Stimulated activated CD4-positive, alpha-beta T cell treated with anti-CD3 and anti-CD28 coated beads, Interleukin-4, amount 100 ng/mL, for 4 hours (primary cell): ENCODE results near the gene RUNX2.

ENCODE experiments used
- DNase-seq, 2 experiments: peaks; one replicate each; pipeline ENCODE4 v3.0.0-alpha.2; 2020

The RUNX2 gene

GRCh38 chr6:45563041-45563440 is 234.9 kb downstream of the RUNX2 start:
- no peak for DNase-seq

GRCh38 chr6:45563844-45564243 is 235.7 kb downstream of the RUNX2 start:
- no peak for DNase-seq

- no peak for DNase-seq
Measured at GRCh38 chr6:45566882-45567281, 238.8 kb downstream of the RUNX2 start.

- DNase-seq, result no peak
Measured at GRCh38 chr6:45567879-45568278, 239.7 kb downstream of the RUNX2 start.

GRCh38 chr6:45568626-45569025 is 240.5 kb downstream of the RUNX2 start:
- DNase-seq, result no peak

- DNase-seq, result no peak
Measured at GRCh38 chr6:45569210-45569945, 241.2 kb downstream of the RUNX2 start.

- no peak for DNase-seq
Measured at GRCh38 chr6:45571159-45571558, 243.0 kb downstream of the RUNX2 start.

- DNase-seq, result no peak
Measured at GRCh38 chr6:45572833-45573232, 244.7 kb downstream of the RUNX2 start.

GRCh38 chr6:45574014-45574461 is 245.9 kb downstream of the RUNX2 start:
- no peak for DNase-seq

- DNase-seq, result no peak
Measured at GRCh38 chr6:45574885-45575284, 246.8 kb downstream of the RUNX2 start.

- DNase-seq, result no peak
Measured at GRCh38 chr6:45576648-45577624, 248.8 kb downstream of the RUNX2 start.

GRCh38 chr6:45577836-45578504 is 249.8 kb downstream of the RUNX2 start:
- no peak for DNase-seq

- no peak for DNase-seq
Measured at GRCh38 chr6:45584127-45584526, 256.0 kb downstream of the RUNX2 start.

- DNase-seq, result peak; percentile 16 to 66
Measured at GRCh38 chr6:45586216-45587171, 258.4 kb downstream of the RUNX2 start.

GRCh38 chr6:45587229-45588060 is 259.3 kb downstream of the RUNX2 start:
- no peak for DNase-seq

- no peak for DNase-seq
Measured at GRCh38 chr6:45589367-45589766, 261.2 kb downstream of the RUNX2 start.

GRCh38 chr6:45590226-45590625 is 262.1 kb downstream of the RUNX2 start:
- no peak for DNase-seq

- DNase-seq, result no peak
Measured at GRCh38 chr6:45590696-45591184, 262.6 kb downstream of the RUNX2 start.

- no peak for DNase-seq
Measured at GRCh38 chr6:45591306-45591705, 263.2 kb downstream of the RUNX2 start.

- DNase-seq, result no peak
Measured at GRCh38 chr6:45591890-45592289, 263.8 kb downstream of the RUNX2 start.

- DNase-seq, result no peak
Measured at GRCh38 chr6:45592991-45593390, 264.9 kb downstream of the RUNX2 start.
